A549 (cell line): Measurements from ENCODE around the gene MAMDC4. TPM values are rescaled to one million over a fixed set of nuclear protein-coding genes. Genes with fewer than 3 reads are reported as not detected.
A peak's percentile ranks its signal among the peaks of the same experiment; 100 is the strongest.

Experiments
- ATAC-seq, 2 experiments: fragments of 200-7000 bp in 1 of 2; fragments of >200 bp in 1 of 2; cut with Nextera tagmentation in 1 of 2; cut with Tn5 transposase in 1 of 2; 3 replicates each; pipeline versions ENCODE4 v1.8.0 to v1.9.1; 2018 to 2020; ENCODE audit warnings: mild to moderate bottlenecking in 1 of 2, moderate library complexity in 1 of 2
- CTCF ChIA-PET: fragments of 300-600 bp; sonication (Branson Sonifier 250); formaldehyde crosslinking; extraction: SDS; loops from one replicate; lab custom pipeline; 2021; ENCODE audit warnings: antibody characterized with exemption, inconsistent platforms; lab: Yijun Ruan, JAX
- POLR2A ChIA-PET: fragments of 350-600 bp; formaldehyde crosslinking; extraction: SDS; loops from one replicate; lab custom pipeline; 2021; ENCODE audit warnings: antibody characterized with exemption, inconsistent platforms; lab: Yijun Ruan, JAX
- DNase-seq, 2 experiments: peaks; one replicate each; pipeline versions ENCODE4 v3.0.0 to v3.0.0-alpha.2; 2011 to 2016; ENCODE audit warnings: low read depth in 1 of 2, low spot score in 1 of 2
- FAIRE-seq: peaks from 2 replicates; lab custom pipeline; 2011; peaks lifted over from hg19 to GRCh38; lab: Jason Lieb, UNC
- H3K27ac ChIP-seq, 2 experiments: fragments of >200 bp; sonication (Bioruptor Twin); formaldehyde crosslinking; 3 replicates each; pipeline ENCODE4 v1.5.1; 2016 to 2017
- H3K4me1 ChIP-seq: fragments of >200 bp; sonication (Bioruptor Twin); formaldehyde crosslinking; 3 replicates; pipeline ENCODE4 v1.6.1; 2016
- H3K4me2 ChIP-seq: fragments of >200 bp; sonication (Bioruptor Twin); formaldehyde crosslinking; 3 replicates; pipeline ENCODE4 v1.6.1; 2016
- H3K4me3 ChIP-seq: fragments of >200 bp; sonication (Bioruptor Twin); formaldehyde crosslinking; 3 replicates; pipeline ENCODE4 v1.5.1; 2016
- H3K9me3 ChIP-seq: fragments of >200 bp; sonication (Bioruptor Twin); formaldehyde crosslinking; 3 replicates; pipeline ENCODE4 v1.6.1; 2016
- CEBPB ChIP-seq, 2 experiments: fragments of >200 bp in 1 of 2; sonication (Bioruptor Twin) in 1 of 2; formaldehyde crosslinking in 1 of 2; IDR thresholded peaks; 2 replicates each; pipeline ENCODE4 v1.6.1; 2012 to 2016
- CHD4 ChIP-seq: fragments of 200-600 bp; sonication (generic); IDR thresholded peaks from 2 replicates; pipeline ENCODE4 v1.6.1; 2016; ENCODE audit warnings: antibody characterized with exemption, mild to moderate bottlenecking, borderline replicate concordance
- EHMT2 ChIP-seq: fragments of 200-600 bp; sonication (generic); IDR thresholded peaks from 2 replicates; pipeline ENCODE4 v1.6.1; 2016; ENCODE audit warnings: antibody characterized with exemption, low read depth, mild to moderate bottlenecking, moderate library complexity
- GATA3 ChIP-seq: IDR thresholded peaks from 2 replicates; pipeline ENCODE4 v1.6.1; 2012; ENCODE audit warnings: borderline replicate concordance
- JUN ChIP-seq, 2 experiments: fragments of >200 bp; sonication (Bioruptor Twin); formaldehyde crosslinking; IDR thresholded peaks; 2 replicates in 1 of 2; 3 replicates in 1 of 2; pipeline ENCODE4 v1.6.1; 2016 to 2017
- MAZ ChIP-seq: fragments of 150-350 bp; IDR thresholded peaks from 2 replicates; pipeline ENCODE4 v1.6.1; 2014; ENCODE audit warnings: antibody characterized with exemption, low read depth, low read length, borderline replicate concordance
- POLR2A ChIP-seq: IDR thresholded peaks from 2 replicates; pipeline ENCODE4 v1.6.1; 2012; ENCODE audit warnings: mild to moderate bottlenecking, low read length
- SMC3 ChIP-seq: fragments of >200 bp; sonication (Bioruptor Twin); formaldehyde crosslinking; IDR thresholded peaks from 3 replicates; pipeline ENCODE4 v1.6.1; 2018; ENCODE audit warnings: inconsistent platforms
- ZSCAN20 ChIP-seq: fragments of 250-450 bp; sonication (Bioruptor Pico); IDR thresholded peaks from 2 replicates; pipeline ENCODE4 v1.8.0; 2022; ENCODE audit warnings: mild to moderate bottlenecking, moderate library complexity
- WGBS: methylation state at CpG from one replicate; pipeline ENCODE4 v1.1.6; 2017; ENCODE audit errors: missing lambda C conversion rate; 5-methylcytosine and 5-hydroxymethylcytosine counted together
- polyA plus RNA-seq, 4 experiments: library from polyadenylated mRNA; depleted of rRNA in 3 of 4; stranded (reverse); fragments of >200 nt; fragmentation: RNase III in 1 of 4; extraction: RNeasy Plus Mini Kit Qiagen cat#74134 plus additional on column Dnase treatment in 1 of 4; gene quantifications; 2 replicates in 3 of 4; 3 replicates in 1 of 4; pipeline ENCODE4 v1.2.3, GENCODE V29; 2011 to 2017
- TF ChIP-seq, protein P1 (sequence below): fragments of 150-350 bp; IDR thresholded peaks from 2 replicates; pipeline ENCODE4 v1.6.1; 2014; ENCODE audit warnings: low read depth, mild to moderate bottlenecking, low read length
- TF ChIP-seq, protein P2 (sequence below): fragments of 450-650 bp; IDR thresholded peaks from 2 replicates; pipeline ENCODE4 v1.6.1; 2014; ENCODE audit warnings: antibody characterized with exemption
- TF ChIP-seq, protein P3 (sequence below): fragments of >200 bp; sonication (Bioruptor Twin); formaldehyde crosslinking; IDR thresholded peaks from 2 replicates; pipeline ENCODE4 v1.6.1; 2016
- TF ChIP-seq, protein P4 (sequence below): IDR thresholded peaks from 2 replicates; pipeline ENCODE4 v1.6.1; 2012

MAMDC4 gene
- polyA plus RNA-seq, 2 of the 4 experiments (the other 2 are of a cell fraction) = 1.3 to 7.3 TPM

DNA sequence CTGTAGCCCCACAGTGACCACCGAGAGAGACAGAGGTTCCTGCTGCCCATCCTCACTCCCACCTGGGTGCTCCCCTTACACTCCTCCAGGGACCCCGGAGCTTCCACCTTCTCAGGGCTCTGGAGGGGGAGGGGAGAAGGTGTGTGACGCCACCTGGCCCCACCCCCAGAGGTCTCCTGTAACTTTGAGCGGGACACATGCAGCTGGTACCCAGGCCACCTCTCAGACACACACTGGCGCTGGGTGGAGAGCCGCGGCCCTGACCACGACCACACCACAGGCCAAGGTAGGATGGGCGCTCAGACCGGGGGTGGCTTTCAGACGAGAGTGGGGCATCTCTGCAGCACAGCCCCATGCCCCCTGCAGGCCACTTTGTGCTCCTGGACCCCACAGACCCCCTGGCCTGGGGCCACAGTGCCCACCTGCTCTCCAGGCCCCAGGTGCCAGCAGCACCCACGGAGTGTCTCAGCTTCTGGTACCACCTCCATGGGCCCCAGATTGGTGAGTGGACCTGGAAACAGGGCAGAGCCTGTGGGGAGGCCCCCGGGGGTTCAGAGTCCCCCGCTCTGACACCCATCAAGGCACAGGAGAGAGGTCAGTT, 4.5 kb downstream of the MAMDC4 start:
- WGBS = 87% methylated on average over 11 of the region's 14 CpGs
- no peak overlapping the region for H3K4me2 ChIP-seq
- H3K27ac ChIP-seq = peak overlapping the region in 1 of 2 experiments; percentile 89; a peak in 3 of 6 replicates
- no peak overlapping the region for H3K4me3 ChIP-seq
- ATAC-seq (no peak), FAIRE-seq (no peak), DNase-seq (no peak)
- ChIA-PET CTCF (interaction anchor here (0.6 to 2.1 kb wide), 8 partner anchors 15 to 181 kb away, joined by 3 to 7 read pairs (median 6); partner anchors contain the start of gene AJM1), POLR2A (interaction anchor here (0.6 kb wide), 2 partner anchors 9 to 13 kb away, joined by 3 to 4 read pairs; no protein-coding TSS in a partner anchor)
- H3K9me3 ChIP-seq = no peaks in the 10 kb centered on the region
- peaks cover 74% of the 10 kb centered on the region for H3K4me1 ChIP-seq
- 0 out of 5 replicates have a peak, but pooled peaks of 1 of the 2 experiments have one; percentile 4 for TF ChIP-seq JUN (IDR thresholded peaks at IDR 0.05)
- TF ChIP-seq, protein P1, sequence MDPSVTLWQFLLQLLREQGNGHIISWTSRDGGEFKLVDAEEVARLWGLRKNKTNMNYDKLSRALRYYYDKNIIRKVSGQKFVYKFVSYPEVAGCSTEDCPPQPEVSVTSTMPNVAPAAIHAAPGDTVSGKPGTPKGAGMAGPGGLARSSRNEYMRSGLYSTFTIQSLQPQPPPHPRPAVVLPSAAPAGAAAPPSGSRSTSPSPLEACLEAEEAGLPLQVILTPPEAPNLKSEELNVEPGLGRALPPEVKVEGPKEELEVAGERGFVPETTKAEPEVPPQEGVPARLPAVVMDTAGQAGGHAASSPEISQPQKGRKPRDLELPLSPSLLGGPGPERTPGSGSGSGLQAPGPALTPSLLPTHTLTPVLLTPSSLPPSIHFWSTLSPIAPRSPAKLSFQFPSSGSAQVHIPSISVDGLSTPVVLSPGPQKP = no peak

DNA sequence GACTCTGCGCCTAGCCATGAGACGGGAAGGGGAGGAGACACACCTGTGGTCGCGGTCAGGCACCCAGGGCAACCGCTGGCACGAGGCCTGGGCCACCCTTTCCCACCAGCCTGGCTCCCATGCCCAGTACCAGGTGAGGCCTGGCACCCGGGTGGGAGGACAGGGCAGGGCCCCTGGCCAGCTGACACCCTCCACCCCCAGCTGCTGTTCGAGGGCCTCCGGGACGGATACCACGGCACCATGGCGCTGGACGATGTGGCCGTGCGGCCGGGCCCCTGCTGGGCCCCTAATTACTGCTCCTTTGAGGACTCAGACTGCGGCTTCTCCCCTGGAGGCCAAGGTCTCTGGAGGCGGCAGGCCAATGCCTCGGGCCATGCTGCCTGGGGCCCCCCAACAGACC, 5.0 kb downstream of the MAMDC4 start:
- H3K27ac ChIP-seq = peak overlapping the region in 1 of 2 experiments; percentile 89; a peak in 3 of 6 replicates
- no peak for DNase-seq
- ATAC-seq = no peak
- ChIA-PET POLR2A (no interaction called here), CTCF (interaction anchor here (0.6 to 2.0 kb wide), 7 partner anchors 15 to 181 kb away, joined by 3 to 7 read pairs (median 5); partner anchors contain the start of gene AJM1)
- no CpG with 5 or more reads among the region's 19 CpGs for WGBS
- no peak overlapping the region for H3K4me2 ChIP-seq
- H3K4me3 ChIP-seq = no peak overlapping the region
- TF ChIP-seq POLR2A = no peak
- TF ChIP-seq SMC3 = no peak
- 0 out of 5 replicates have a peak, but pooled peaks of 1 of the 2 experiments have one; percentile 6 for TF ChIP-seq JUN (IDR thresholded peaks at IDR 0.05)
- peaks cover 72% of the 10 kb centered on the region for H3K4me1 ChIP-seq
- FAIRE-seq = no peak
- H3K9me3 ChIP-seq = no peaks in the 10 kb centered on the region

DNA sequence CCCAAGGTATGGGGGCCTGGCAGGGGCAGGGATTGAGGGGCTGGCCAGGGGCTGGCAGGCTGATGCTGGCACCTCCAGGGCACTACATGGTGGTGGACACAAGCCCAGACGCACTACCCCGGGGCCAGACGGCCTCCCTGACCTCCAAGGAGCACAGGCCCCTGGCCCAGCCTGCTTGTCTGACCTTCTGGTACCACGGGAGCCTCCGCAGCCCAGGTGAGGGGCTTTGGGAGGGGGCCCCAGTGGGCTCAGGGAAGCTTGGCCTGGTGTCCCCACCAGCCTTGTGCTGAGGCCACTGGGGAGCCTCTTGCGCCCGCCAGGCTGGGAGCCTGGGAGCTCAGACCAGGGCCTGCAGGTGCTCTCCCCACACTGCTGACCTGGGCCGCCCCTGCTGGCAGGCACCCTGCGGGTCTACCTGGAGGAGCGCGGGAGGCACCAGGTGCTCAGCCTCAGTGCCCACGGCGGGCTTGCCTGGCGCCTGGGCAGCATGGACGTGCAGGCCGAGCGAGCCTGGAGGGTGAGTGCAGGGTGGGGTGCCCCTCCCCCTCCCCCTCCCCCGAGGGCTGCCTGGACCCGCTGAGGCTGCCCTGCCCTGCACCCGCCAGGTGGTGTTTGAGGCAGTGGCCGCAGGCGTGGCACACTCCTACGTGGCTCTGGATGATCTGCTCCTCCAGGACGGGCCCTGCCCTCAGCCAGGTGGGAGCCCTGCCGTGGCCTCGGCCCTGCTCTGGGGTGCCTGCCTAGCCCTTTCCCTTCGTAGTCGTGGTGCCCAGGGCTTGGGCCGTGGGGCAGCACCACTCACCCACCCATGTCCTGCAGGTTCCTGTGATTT, 5.7 kb downstream of the MAMDC4 start:
- Histone ChIP-seq H3K9me3 (no peaks in the 10 kb centered on the region), H3K4me1 (peaks cover 72% of the 10 kb centered on the region), H3K4me3 (no peak overlapping the region), H3K4me2 (peak overlapping the region; percentile 70; the same call in 2 of the 3 replicates), H3K27ac (peak overlapping the region; percentile 79 to 89)
- ChIA-PET POLR2A (no interaction called here), CTCF (interaction anchor here (0.6 to 2.9 kb wide), 7 partner anchors 15 to 177 kb away, joined by 3 to 14 read pairs (median 6); partner anchors contain the start of genes AJM1 and C8G)
- WGBS = 97% methylated on average over 4 of the region's 29 CpGs
- DNase-seq = peak in 1 of 2 experiments; percentile 9
- TF ChIP-seq JUN (IDR thresholded peaks at IDR 0.05) (peak in 1 of 2 experiments; percentile 10; a peak in 1 of 5 replicates), CEBPB (IDR thresholded peaks at IDR 0.05) (no peak)
- no peak for FAIRE-seq
- no peak for ATAC-seq

DNA sequence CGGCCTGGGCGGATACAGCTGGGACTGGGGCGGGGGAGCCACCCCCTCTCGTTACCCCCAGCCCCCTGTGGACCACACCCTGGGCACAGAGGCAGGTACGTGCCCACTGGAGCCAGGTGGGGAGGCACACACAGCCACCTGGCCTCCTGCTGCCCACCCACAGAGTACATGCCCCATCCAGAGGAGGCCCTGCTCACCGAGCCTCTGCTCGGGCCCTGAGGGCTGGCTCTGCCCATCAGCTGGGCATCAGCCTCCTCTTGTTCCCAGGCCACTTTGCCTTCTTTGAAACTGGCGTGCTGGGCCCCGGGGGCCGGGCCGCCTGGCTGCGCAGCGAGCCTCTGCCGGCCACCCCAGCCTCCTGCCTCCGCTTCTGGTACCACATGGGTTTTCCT, 6.3 kb downstream of the MAMDC4 start:
- CTCF ChIA-PET = interaction anchor here (0.6 to 7.4 kb wide), 5 partner anchors 16 to 177 kb away, joined by 3 to 45 read pairs (median 7); partner anchors contain the start of genes AJM1 and C8G
- 92% methylated on average over 11 of the region's 15 CpGs for WGBS
- POLR2A ChIA-PET = no interaction called here
- Histone ChIP-seq H3K9me3 (no peaks in the 10 kb centered on the region), H3K27ac (peak overlapping the region; percentile 79 to 89), H3K4me3 (no peak overlapping the region), H3K4me2 (peak overlapping the region; percentile 70), H3K4me1 (peaks cover 72% of the 10 kb centered on the region)
- ATAC-seq (peak in 1 of 2 experiments; percentile 2; a peak in 3 of 6 replicates), FAIRE-seq (no peak), DNase-seq (peak in 1 of 2 experiments; percentile 5)
- no peak for TF ChIP-seq CHD4
- TF ChIP-seq EHMT2 = no peak
- TF ChIP-seq, protein P2, sequence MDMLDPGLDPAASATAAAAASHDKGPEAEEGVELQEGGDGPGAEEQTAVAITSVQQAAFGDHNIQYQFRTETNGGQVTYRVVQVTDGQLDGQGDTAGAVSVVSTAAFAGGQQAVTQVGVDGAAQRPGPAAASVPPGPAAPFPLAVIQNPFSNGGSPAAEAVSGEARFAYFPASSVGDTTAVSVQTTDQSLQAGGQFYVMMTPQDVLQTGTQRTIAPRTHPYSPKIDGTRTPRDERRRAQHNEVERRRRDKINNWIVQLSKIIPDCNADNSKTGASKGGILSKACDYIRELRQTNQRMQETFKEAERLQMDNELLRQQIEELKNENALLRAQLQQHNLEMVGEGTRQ = no peak
- TF ChIP-seq GATA3 = no peak
- TF ChIP-seq, protein P3, sequence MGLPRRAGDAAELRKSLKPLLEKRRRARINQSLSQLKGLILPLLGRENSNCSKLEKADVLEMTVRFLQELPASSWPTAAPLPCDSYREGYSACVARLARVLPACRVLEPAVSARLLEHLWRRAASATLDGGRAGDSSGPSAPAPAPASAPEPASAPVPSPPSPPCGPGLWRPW = no peak
- no peak for TF ChIP-seq ZSCAN20 (CRISPR knock-in tag)
- TF ChIP-seq, protein P4, sequence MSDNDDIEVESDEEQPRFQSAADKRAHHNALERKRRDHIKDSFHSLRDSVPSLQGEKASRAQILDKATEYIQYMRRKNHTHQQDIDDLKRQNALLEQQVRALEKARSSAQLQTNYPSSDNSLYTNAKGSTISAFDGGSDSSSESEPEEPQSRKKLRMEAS = no peak
- TF ChIP-seq MAZ = no peak
- TF ChIP-seq, protein P1 = no peak
